Gastroesophageal sphincter (tissue), 4 donors: Measurements from ENCODE around the gene PLA2G2F. TPM values are rescaled to one million over a fixed set of nuclear protein-coding genes. Genes with fewer than 3 reads are reported as not detected.

Source experiments
- ATAC-seq: fragments of 150-250 bp; one replicate; pipeline ENCODE4 v1.9.1; 2016; ENCODE audit warnings: mild to moderate bottlenecking, moderate library complexity
- H3K27ac ChIP-seq, 4 donors: fragments of 200-600 bp; sonication (generic) in 3 of 4; 1 replicate in 3 of 4; 2 replicates in 1 of 4; pipeline ENCODE4 v1.5.1; 2016 to 2019
- H3K27me3 ChIP-seq: fragments of 200-600 bp; sonication (generic); one replicate; pipeline ENCODE4 v1.5.1; 2019
- H3K36me3 ChIP-seq, 2 donors: fragments of 200-600 bp; sonication (generic); one replicate each; pipeline ENCODE4 v1.5.1; 2019; ENCODE audit warnings: control low read depth in 1 of 2
- H3K4me1 ChIP-seq, 3 donors: fragments of 200-600 bp; sonication (generic); 1 replicate in 2 of 3; 2 replicates in 1 of 3; pipeline ENCODE4 v1.5.1; 2016 to 2019; ENCODE audit warnings: control low read depth in 2 of 3
- H3K4me3 ChIP-seq, 2 donors: fragments of 200-600 bp; sonication (generic); one replicate each; pipeline ENCODE4 v1.5.1; 2019; ENCODE audit warnings: mild to moderate bottlenecking in 1 of 2, moderate library complexity in 1 of 2
- H3K9me3 ChIP-seq, 3 donors: fragments of 200-600 bp; sonication (generic); one replicate each; pipeline ENCODE4 v1.5.1; 2017 to 2019; ENCODE audit warnings: control low read depth in 2 of 3
- EP300 ChIP-seq: sonication (generic); formaldehyde crosslinking; IDR thresholded peaks from one replicate; pipeline ENCODE4 v1.6.1; 2017; ENCODE audit warnings: antibody characterized with exemption, mild to moderate bottlenecking
- POLR2A ChIP-seq, 2 donors: fragments of 450-650 bp; IDR thresholded peaks; one replicate each; pipeline ENCODE4 v1.6.1; 2017; ENCODE audit warnings: antibody characterized with exemption in 2 of 2, mild to moderate bottlenecking in 2 of 2, moderate library complexity in 1 of 2
- POLR2AphosphoS5 ChIP-seq: sonication (generic); formaldehyde crosslinking; IDR thresholded peaks from one replicate; pipeline ENCODE4 v1.6.1; 2017; ENCODE audit warnings: antibody characterized with exemption
- WGBS, 2 donors: methylation state at CpG; one replicate each; pipeline ENCODE4 v1.1.5; 2018; ENCODE audit warnings: low coverage in 1 of 2; 5-methylcytosine and 5-hydroxymethylcytosine counted together
- total RNA-seq, 4 donors: library from RNA; depleted of rRNA; stranded (reverse); fragments of >200 nt; gene quantifications; one replicate each; pipeline ENCODE4 v1.1.0, GENCODE V29; 2016
- TF ChIP-seq, protein P1 (sequence below), 4 experiments: fragments of 200-600 bp in 2 of 4; fragments of 450-650 bp in 2 of 4; sonication (generic) in 1 of 4; IDR thresholded peaks; one replicate each; pipeline ENCODE4 v1.5.1; 2017 to 2019; ENCODE audit warnings: antibody characterized with exemption in 4 of 4, mild to moderate bottlenecking in 2 of 4, moderate library complexity in 2 of 4

PLA2G2F gene
- total RNA-seq, 4 donors from 2014 or later: not detected

DNA sequence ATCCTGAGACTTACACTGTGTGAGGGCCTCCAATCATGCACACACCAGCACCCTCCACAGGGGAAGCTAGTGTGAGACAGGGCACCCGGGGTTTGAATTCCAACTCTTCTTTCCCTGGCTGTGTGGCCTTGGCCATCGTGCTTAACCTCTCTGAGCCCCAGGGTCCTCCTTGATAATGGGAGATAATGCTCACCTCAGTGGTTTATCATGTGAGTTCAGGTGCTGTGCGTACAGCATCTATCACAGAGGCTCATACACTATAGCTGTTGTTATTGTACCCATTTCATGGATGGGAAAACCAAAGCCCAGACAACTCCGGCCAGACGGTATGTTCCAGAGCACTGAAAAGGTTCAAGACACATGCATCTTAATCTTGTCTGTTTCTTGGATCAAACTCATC, 30.8 kb downstream of the PLA2G2F start:
- no peak for ATAC-seq
- Histone ChIP-seq H3K4me3 (no peak overlapping the region), H3K27ac (no peak overlapping the region), H3K4me1 (peaks cover 0 to 29% (median 0%) of the 10 kb centered on the region in 3 donors), H3K27me3 (no peaks in the 10 kb centered on the region), H3K9me3 (peaks cover 0 to 4% (median 0%) of the 10 kb centered on the region in 3 donors), H3K36me3 (no peaks in the 10 kb centered on the region)
- TF ChIP-seq EP300: no peak
- no peak for TF ChIP-seq POLR2AphosphoS5
- TF ChIP-seq POLR2A (IDR thresholded peaks at IDR 0.05): no peak
- TF ChIP-seq, protein P1, sequence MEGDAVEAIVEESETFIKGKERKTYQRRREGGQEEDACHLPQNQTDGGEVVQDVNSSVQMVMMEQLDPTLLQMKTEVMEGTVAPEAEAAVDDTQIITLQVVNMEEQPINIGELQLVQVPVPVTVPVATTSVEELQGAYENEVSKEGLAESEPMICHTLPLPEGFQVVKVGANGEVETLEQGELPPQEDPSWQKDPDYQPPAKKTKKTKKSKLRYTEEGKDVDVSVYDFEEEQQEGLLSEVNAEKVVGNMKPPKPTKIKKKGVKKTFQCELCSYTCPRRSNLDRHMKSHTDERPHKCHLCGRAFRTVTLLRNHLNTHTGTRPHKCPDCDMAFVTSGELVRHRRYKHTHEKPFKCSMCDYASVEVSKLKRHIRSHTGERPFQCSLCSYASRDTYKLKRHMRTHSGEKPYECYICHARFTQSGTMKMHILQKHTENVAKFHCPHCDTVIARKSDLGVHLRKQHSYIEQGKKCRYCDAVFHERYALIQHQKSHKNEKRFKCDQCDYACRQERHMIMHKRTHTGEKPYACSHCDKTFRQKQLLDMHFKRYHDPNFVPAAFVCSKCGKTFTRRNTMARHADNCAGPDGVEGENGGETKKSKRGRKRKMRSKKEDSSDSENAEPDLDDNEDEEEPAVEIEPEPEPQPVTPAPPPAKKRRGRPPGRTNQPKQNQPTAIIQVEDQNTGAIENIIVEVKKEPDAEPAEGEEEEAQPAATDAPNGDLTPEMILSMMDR (IDR thresholded peaks at IDR 0.05): no peak
- WGBS, 2 donors: 95 to 100% methylated on average over 3 to 4 of the region's 5 CpGs

DNA sequence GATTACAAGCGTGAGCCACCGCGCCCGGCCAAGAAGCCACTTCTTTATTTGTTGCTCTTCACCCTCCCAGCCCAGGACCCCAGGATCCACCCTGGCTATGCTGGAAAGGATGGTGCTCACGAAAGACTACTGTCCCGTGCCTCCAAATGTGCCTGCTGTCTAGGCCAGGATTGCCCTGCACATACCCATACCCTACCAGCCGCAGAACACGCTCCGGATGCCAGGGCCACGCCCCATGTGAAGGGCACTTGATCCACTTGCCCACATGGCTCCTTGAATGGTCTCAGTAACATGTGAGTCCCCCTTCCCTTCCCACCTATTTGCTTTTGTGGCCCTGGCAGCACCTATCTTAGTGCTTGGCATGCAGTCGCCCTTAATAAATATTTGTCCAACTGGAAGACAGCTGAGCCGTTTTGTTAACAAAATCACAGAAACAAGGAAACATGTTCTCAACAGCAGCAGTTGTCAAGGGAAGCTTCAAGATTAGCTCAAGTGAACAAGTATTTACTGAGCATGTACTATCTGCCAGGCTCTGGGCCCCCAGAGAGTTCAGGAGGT, 33.0 kb downstream of the PLA2G2F start:
- Histone ChIP-seq H3K4me3 (no peak overlapping the region), H3K9me3 (no peaks in the 10 kb centered on the region), H3K27ac (no peak overlapping the region), H3K4me1 (peaks cover 0 to 12% (median 0%) of the 10 kb centered on the region in 3 donors), H3K27me3 (no peaks in the 10 kb centered on the region), H3K36me3 (no peaks in the 10 kb centered on the region)
- ATAC-seq: no peak
- 64% methylated on average over 3 of the region's 12 CpGs; no CpG with 5 or more reads in 1 of the 2 donors for WGBS, 2 donors
- no peak for TF ChIP-seq POLR2AphosphoS5
- no peak for TF ChIP-seq EP300
- TF ChIP-seq POLR2A (IDR thresholded peaks at IDR 0.05): no peak
- TF ChIP-seq, protein P1 (IDR thresholded peaks at IDR 0.05): no peak

DNA sequence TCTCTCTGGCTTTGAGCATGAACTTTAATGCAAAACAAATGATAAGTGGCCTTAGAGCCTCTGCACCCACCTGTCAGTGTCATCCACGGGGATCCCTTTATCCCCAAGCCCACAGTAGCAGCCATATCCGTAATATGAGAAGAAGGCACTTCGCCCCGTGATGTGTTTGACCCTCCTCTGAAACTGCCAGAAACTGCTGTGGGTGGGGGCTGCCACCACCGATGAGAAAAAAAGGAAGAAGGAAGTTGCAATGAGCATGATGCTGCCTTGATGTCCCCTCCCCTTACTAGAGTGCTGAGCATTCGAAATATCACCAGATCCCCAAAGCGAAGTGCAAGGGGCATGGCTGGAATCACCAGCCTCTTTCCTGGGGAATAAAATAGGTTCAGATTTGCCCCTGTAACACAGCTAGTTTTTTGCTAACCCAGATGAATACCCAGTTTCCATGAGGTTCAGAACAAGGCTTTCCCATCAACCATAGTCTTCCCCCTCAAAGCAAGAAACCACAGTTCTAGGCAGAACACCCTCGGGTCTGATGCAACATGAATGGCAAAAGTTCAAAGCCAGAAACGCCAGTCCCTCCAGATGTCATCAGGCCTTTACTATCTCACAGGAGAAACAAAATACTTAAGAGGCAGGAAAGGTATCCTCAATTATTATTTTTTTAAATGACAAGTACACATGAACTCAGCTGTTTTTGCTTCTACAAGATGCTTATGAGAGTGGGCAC, 36.0 kb downstream of the PLA2G2F start:
- Histone ChIP-seq H3K4me3 (no peak overlapping the region), H3K4me1 (peaks cover 0 to 41% (median 5%) of the 10 kb centered on the region in 3 donors), H3K36me3 (no peaks in the 10 kb centered on the region), H3K9me3 (no peaks in the 10 kb centered on the region), H3K27me3 (no peaks in the 10 kb centered on the region), H3K27ac (no peak overlapping the region)
- 53 to 60% methylated on average over 5 to 9 of the region's 9 CpGs for WGBS, 2 donors
- no peak for ATAC-seq
- TF ChIP-seq EP300: no peak
- no peak for TF ChIP-seq POLR2A (IDR thresholded peaks at IDR 0.05)
- TF ChIP-seq, protein P1 (IDR thresholded peaks at IDR 0.05): no peak
- no peak for TF ChIP-seq POLR2AphosphoS5

DNA sequence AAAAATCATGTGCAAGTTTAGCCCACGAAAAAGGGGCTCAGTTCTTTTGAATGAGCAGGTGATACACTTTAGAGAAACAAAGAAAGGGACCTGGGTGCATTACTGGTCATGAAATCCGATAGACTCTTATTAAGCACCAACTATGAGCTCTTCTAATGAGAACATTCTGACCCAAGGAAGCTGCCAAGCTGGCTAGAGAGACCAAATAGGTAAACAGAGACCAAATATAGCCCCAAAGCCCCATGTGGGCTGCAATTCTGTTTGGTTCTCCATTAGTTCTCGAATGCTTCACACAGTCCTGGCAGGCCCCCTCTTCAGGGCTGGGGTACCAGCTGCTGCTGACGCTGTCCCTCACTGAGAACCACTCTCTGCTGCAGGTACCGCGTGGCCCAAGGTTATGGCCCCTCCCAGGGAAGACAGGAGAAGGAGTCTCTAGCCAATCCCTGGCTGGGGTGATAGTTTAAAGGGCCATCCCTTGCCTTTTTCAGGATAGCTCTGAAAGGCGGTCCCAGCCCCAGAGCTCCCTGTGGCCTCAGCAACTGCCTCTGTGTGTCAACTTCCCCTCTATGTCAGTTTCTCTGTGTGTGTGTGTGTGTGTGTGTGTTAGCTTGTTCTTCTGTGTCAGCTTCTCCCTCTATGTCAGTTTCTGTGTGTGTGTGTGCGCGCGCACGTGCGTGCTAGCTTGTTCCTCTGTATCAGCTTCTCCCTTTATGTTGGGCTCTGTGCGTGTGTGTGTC, 39.7 kb downstream of the PLA2G2F start:
- no peaks in the 10 kb centered on the region for H3K9me3 ChIP-seq
- H3K4me3 ChIP-seq: peak overlapping the region in 1 of 2 donors; percentile 6
- H3K27me3 ChIP-seq: no peaks in the 10 kb centered on the region
- peak; percentile 76 for ATAC-seq
- H3K27ac ChIP-seq: peak overlapping the region; percentile 37 to 83 (median 78)
- WGBS, 2 donors: 80 to 88% methylated on average over 4 to 9 of the region's 13 CpGs
- TF ChIP-seq POLR2AphosphoS5 (peak; percentile 65), EP300 (no peak)
- no peaks in the 10 kb centered on the region for H3K36me3 ChIP-seq
- H3K4me1 ChIP-seq: peaks cover 0 to 35% (median 5%) of the 10 kb centered on the region in 3 donors

DNA sequence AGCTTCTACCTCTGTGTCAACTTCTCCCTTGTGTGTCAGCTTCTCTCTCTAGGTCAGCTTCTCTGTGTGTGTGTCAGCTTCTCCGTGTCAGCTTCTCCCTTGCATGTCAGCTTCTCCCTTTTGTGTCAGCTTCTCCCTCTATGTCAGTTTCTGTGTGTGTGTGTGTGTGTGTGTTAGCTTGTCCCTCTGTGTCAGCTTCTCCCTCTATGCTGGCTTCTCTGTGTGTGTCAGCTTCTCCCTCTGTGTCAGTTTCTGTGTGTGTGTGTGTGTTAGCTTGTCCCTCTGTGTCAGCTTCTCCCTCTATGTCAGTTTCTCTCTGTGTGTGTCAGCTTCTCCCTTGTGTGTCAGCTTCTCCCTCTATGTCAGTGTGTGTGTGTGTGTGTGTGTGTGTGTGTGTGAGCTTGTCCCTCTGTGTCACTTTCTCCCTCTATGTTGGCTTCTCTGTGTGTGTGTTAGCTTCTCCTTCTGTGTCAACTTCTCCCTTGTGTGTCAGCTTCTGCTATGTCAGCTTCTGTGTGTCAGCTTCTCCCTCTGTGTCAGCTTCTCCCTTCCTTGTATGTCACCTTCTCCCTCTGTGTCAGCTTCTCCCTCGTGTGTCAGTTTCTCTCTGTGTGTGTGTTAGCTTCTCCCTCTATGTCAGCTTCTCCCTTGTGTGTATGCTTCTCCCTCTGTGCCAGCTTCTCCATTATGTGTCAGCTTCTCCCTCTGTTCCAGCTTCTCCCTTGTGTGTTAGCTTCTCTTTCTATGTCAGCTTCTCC, 40.4 kb downstream of the PLA2G2F start:
- Histone ChIP-seq H3K4me3 (no peak overlapping the region), H3K36me3 (no peaks in the 10 kb centered on the region), H3K4me1 (peaks cover 0 to 38% (median 5%) of the 10 kb centered on the region in 3 donors), H3K27ac (peak overlapping the region in 3 of 4 donors; percentile 77 to 83 (median 80)), H3K9me3 (no peaks in the 10 kb centered on the region), H3K27me3 (no peaks in the 10 kb centered on the region)
- TF ChIP-seq EP300: no peak
- no peak for TF ChIP-seq POLR2AphosphoS5
- TF ChIP-seq, protein P1 (IDR thresholded peaks at IDR 0.05): no peak
- no peak for TF ChIP-seq POLR2A (IDR thresholded peaks at IDR 0.05)
- 94 to 100% methylated on average over 1 to 2 of the region's 2 CpGs for WGBS, 2 donors
- ATAC-seq: no peak
